Epithelial cell of esophagus (primary cell): Measurements from ENCODE around the gene FARP1.

Experiments used
- DNase-seq: peaks from one replicate; pipeline ENCODE4 v3.0.0; 2010; ENCODE audit warnings: low read depth
- H3K4me3 ChIP-seq: 2 replicates; pipeline ENCODE4 v1.5.1; 2011; ENCODE audit warnings: mild to moderate bottlenecking, low read length, control low read depth
- CTCF ChIP-seq: IDR thresholded peaks from 2 replicates; pipeline ENCODE4 v1.5.1; 2011; ENCODE audit warnings: low read depth, mild to moderate bottlenecking, low read length, control low read depth, inconsistent platforms; ENCODE audit not compliant: insufficient read depth; ENCODE audit errors: missing control alignments

FARP1 gene

GRCh38 chr13:98246538-98247172 is 103.8 kb downstream of the FARP1 start:
- H3K4me3 ChIP-seq, result no peak overlapping the region
- DNase-seq, result no peak
- TF ChIP-seq CTCF, result no peak

GRCh38 chr13:98251708-98252107 is 108.8 kb downstream of the FARP1 start:
- DNase-seq, result no peak
- TF ChIP-seq CTCF, result no peak
- H3K4me3 ChIP-seq, result no peak overlapping the region

- TF ChIP-seq CTCF, result no peak
- H3K4me3 ChIP-seq, result no peak overlapping the region
- DNase-seq, result peak; percentile 61
Measured at GRCh38 chr13:98252931-98253470, 110.1 kb downstream of the FARP1 start.

- TF ChIP-seq CTCF, result no peak
- H3K4me3 ChIP-seq, result no peak overlapping the region
- DNase-seq, result no peak
Measured at GRCh38 chr13:98253526-98253925, 110.6 kb downstream of the FARP1 start.

GRCh38 chr13:98254513-98254912 is 111.6 kb downstream of the FARP1 start:
- DNase-seq, result no peak

GRCh38 chr13:98258226-98258625 is 115.3 kb downstream of the FARP1 start:
- TF ChIP-seq CTCF, result no peak
- no peak overlapping the region for H3K4me3 ChIP-seq
- DNase-seq, result no peak

More at GRCh38 chr13:98254513-98254912, 111.6 kb downstream of the FARP1 start:
- no peak overlapping the region for H3K4me3 ChIP-seq
- no peak for TF ChIP-seq CTCF

GRCh38 chr13:98260357-98261164 is 117.7 kb downstream of the FARP1 start:
- TF ChIP-seq CTCF, result no peak
- no peak overlapping the region for H3K4me3 ChIP-seq
- DNase-seq, result no peak
